WTC11 (cell line): ENCODE results near the gene ELMO1. TPM values are rescaled to one million over a fixed set of nuclear protein-coding genes. Genes with fewer than 3 reads are reported as not detected.

ENCODE experiments used
- ATAC-seq: fragments of 200-7000 bp; cut with Tn5 transposase; 2 replicates; pipeline ENCODE4 v1.10.0; 2021; ENCODE audit warnings: mild to moderate bottlenecking, moderate library complexity
- CTCF ChIA-PET: fragments of 300-600 bp; sonication (Branson Sonifier 250); formaldehyde crosslinking; loops from one replicate; lab custom pipeline; 2021; ENCODE audit warnings: antibody characterized with exemption; lab: Charles Lee
- POLR2A ChIA-PET: fragments of 350-600 bp; sonication (Branson Sonifier 250); formaldehyde crosslinking; loops from one replicate; lab custom pipeline; 2021; ENCODE audit warnings: antibody characterized with exemption; lab: Charles Lee
- DNase-seq: peaks from one replicate; pipeline ENCODE4 v3.0.0; 2021; ENCODE audit warnings: low spot score
- H3K27ac Mint-ChIP-seq: 2 replicates; pipeline ENCODE4 v1.8.0; 2021; ENCODE audit warnings: mixed read lengths
- H3K27me3 Mint-ChIP-seq: 2 replicates; pipeline ENCODE4 v1.8.0; 2021; ENCODE audit warnings: low read depth, mild to moderate bottlenecking, moderate library complexity, mixed read lengths
- H3K36me3 Mint-ChIP-seq: 2 replicates; pipeline ENCODE4 v1.8.0; 2021; ENCODE audit warnings: mixed read lengths
- H3K4me1 Mint-ChIP-seq: 2 replicates; pipeline ENCODE4 v1.8.0; 2022; ENCODE audit warnings: mixed read lengths
- H3K4me3 Mint-ChIP-seq: 2 replicates; pipeline ENCODE4 v1.8.0; 2021; ENCODE audit warnings: mild to moderate bottlenecking, moderate library complexity, mixed read lengths
- H3K9me3 Mint-ChIP-seq: 2 replicates; pipeline ENCODE4 v1.8.0; 2021; ENCODE audit warnings: mixed read lengths
- CBFB ChIP-seq: sonication (generic); formaldehyde crosslinking; IDR thresholded peaks from 2 replicates; pipeline ENCODE4 v1.8.1; 2022; ENCODE audit warnings: mild to moderate bottlenecking, low read depth, missing genetic modification reagents
- CTCF ChIP-seq: fragments of 200-600 bp; IDR thresholded peaks from 2 replicates; pipeline ENCODE4 v1.8.0; 2022; ENCODE audit warnings: antibody characterized with exemption
- EMX1 ChIP-seq: fragments of 250-450 bp; sonication (Bioruptor Pico); IDR thresholded peaks from 2 replicates; pipeline ENCODE4 v1.8.0; 2021; ENCODE audit warnings: mild to moderate bottlenecking
- ERG ChIP-seq: fragments of 250-450 bp; sonication (Bioruptor Pico); IDR thresholded peaks from 2 replicates; pipeline ENCODE4 v1.8.0; 2021; ENCODE audit warnings: mild to moderate bottlenecking
- ESRRA ChIP-seq: sonication (generic); formaldehyde crosslinking; IDR thresholded peaks from 2 replicates; pipeline ENCODE4 v1.8.1; 2022; ENCODE audit warnings: mild to moderate bottlenecking, missing genetic modification reagents, borderline replicate concordance
- JAZF1 ChIP-seq: fragments of 250-450 bp; sonication (Bioruptor Pico); IDR thresholded peaks from 2 replicates; pipeline ENCODE4 v1.9.0; 2021; ENCODE audit warnings: moderate library complexity, mild to moderate bottlenecking, inconsistent platforms
- MYBL2 ChIP-seq: sonication (generic); formaldehyde crosslinking; IDR thresholded peaks from 2 replicates; pipeline ENCODE4 v1.8.1; 2023; ENCODE audit warnings: mild to moderate bottlenecking, moderate library complexity, missing genetic modification reagents
- OVOL2 ChIP-seq: fragments of 250-450 bp; sonication (Bioruptor Pico); IDR thresholded peaks from 2 replicates; pipeline ENCODE4 v1.9.0; 2021; ENCODE audit warnings: mild to moderate bottlenecking, borderline replicate concordance
- RORB ChIP-seq: fragments of 250-450 bp; sonication (Bioruptor Pico); IDR thresholded peaks from 2 replicates; pipeline ENCODE4 v1.9.0; 2021; ENCODE audit warnings: mild to moderate bottlenecking
- SOX15 ChIP-seq: fragments of 250-450 bp; sonication (Bioruptor Pico); IDR thresholded peaks from 2 replicates; pipeline ENCODE4 v1.9.0; 2021; ENCODE audit warnings: mild to moderate bottlenecking
- ZNF232 ChIP-seq: sonication (generic); formaldehyde crosslinking; IDR thresholded peaks from 2 replicates; pipeline ENCODE4 v1.8.0; 2022; ENCODE audit warnings: mild to moderate bottlenecking, missing genetic modification reagents
- ZNF281 ChIP-seq: sonication (generic); formaldehyde crosslinking; IDR thresholded peaks from 2 replicates; pipeline ENCODE4 v1.8.0; 2023; ENCODE audit warnings: mild to moderate bottlenecking, missing genetic modification reagents
- ZNF416 ChIP-seq: fragments of 250-450 bp; sonication (Bioruptor Pico); IDR thresholded peaks from 2 replicates; pipeline ENCODE4 v1.9.0; 2021; ENCODE audit warnings: mild to moderate bottlenecking, inconsistent platforms
- ZNF423 ChIP-seq: fragments of 250-450 bp; sonication (Bioruptor Pico); IDR thresholded peaks from 2 replicates; pipeline ENCODE4 v2.1.2; 2022; ENCODE audit warnings: mild to moderate bottlenecking, moderate library complexity
- total RNA-seq: library from RNA; stranded (reverse); gene quantifications from 3 replicates; pipeline ENCODE4 v1.2.3, GENCODE V29; 2021
- TF ChIP-seq, protein P1 (sequence below): sonication (generic); formaldehyde crosslinking; IDR thresholded peaks from 2 replicates; pipeline ENCODE4 v1.8.1; 2022; ENCODE audit warnings: low read depth, missing genetic modification reagents, borderline replicate concordance
- TF ChIP-seq, protein P2 (sequence below): sonication (generic); formaldehyde crosslinking; conservative IDR thresholded peaks from 2 replicates; pipeline ENCODE4 v1.8.1; 2022; ENCODE audit warnings: mild to moderate bottlenecking, missing genetic modification reagents
- TF ChIP-seq, protein P3 (sequence below): sonication (generic); formaldehyde crosslinking; IDR thresholded peaks from 2 replicates; pipeline ENCODE4 v1.8.0; 2022; ENCODE audit warnings: missing genetic modification reagents
- TF ChIP-seq, protein P4 (sequence below): sonication (generic); formaldehyde crosslinking; IDR thresholded peaks from 2 replicates; pipeline ENCODE4 v1.8.0; 2023; ENCODE audit warnings: missing genetic modification reagents
- TF ChIP-seq, protein P5 (sequence below): fragments of 250-450 bp; sonication (Bioruptor Pico); IDR thresholded peaks from 2 replicates; pipeline ENCODE4 v2.1.2; 2022; ENCODE audit warnings: mild to moderate bottlenecking, moderate library complexity

Gene ELMO1
- total RNA-seq, 1 experiment from 2014 or later, result 19.4 TPM

GRCh38 chr7:37015353-37016034 lies 433.2 kb downstream of the ELMO1 start:
- Mint-ChIP-seq H3K36me3 (no peaks in the 10 kb centered on the region), H3K9me3 (peaks cover 4% of the 10 kb centered on the region; the same call in 1 of the 2 replicates), H3K27me3 (no peaks in the 10 kb centered on the region), H3K4me3 (no peak overlapping the region), H3K27ac (no peak overlapping the region), H3K4me1 (peaks cover 2% of the 10 kb centered on the region; the same call in 1 of the 2 replicates)
- CTCF ChIA-PET, result no interaction called here
- POLR2A ChIA-PET, result no interaction called here
- TF ChIP-seq JAZF1 (no peak), ZNF423 (CRISPR knock-in tag) (no peak), CTCF (no peak), OVOL2 (CRISPR knock-in tag) (no peak), EMX1 (no peak)
- TF ChIP-seq, protein P1, sequence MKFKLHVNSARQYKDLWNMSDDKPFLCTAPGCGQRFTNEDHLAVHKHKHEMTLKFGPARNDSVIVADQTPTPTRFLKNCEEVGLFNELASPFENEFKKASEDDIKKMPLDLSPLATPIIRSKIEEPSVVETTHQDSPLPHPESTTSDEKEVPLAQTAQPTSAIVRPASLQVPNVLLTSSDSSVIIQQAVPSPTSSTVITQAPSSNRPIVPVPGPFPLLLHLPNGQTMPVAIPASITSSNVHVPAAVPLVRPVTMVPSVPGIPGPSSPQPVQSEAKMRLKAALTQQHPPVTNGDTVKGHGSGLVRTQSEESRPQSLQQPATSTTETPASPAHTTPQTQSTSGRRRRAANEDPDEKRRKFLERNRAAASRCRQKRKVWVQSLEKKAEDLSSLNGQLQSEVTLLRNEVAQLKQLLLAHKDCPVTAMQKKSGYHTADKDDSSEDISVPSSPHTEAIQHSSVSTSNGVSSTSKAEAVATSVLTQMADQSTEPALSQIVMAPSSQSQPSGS (CRISPR knock-in tag), result no peak
- TF ChIP-seq, protein P2, sequence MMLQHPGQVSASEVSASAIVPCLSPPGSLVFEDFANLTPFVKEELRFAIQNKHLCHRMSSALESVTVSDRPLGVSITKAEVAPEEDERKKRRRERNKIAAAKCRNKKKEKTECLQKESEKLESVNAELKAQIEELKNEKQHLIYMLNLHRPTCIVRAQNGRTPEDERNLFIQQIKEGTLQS, result no peak
- TF ChIP-seq, protein P3, sequence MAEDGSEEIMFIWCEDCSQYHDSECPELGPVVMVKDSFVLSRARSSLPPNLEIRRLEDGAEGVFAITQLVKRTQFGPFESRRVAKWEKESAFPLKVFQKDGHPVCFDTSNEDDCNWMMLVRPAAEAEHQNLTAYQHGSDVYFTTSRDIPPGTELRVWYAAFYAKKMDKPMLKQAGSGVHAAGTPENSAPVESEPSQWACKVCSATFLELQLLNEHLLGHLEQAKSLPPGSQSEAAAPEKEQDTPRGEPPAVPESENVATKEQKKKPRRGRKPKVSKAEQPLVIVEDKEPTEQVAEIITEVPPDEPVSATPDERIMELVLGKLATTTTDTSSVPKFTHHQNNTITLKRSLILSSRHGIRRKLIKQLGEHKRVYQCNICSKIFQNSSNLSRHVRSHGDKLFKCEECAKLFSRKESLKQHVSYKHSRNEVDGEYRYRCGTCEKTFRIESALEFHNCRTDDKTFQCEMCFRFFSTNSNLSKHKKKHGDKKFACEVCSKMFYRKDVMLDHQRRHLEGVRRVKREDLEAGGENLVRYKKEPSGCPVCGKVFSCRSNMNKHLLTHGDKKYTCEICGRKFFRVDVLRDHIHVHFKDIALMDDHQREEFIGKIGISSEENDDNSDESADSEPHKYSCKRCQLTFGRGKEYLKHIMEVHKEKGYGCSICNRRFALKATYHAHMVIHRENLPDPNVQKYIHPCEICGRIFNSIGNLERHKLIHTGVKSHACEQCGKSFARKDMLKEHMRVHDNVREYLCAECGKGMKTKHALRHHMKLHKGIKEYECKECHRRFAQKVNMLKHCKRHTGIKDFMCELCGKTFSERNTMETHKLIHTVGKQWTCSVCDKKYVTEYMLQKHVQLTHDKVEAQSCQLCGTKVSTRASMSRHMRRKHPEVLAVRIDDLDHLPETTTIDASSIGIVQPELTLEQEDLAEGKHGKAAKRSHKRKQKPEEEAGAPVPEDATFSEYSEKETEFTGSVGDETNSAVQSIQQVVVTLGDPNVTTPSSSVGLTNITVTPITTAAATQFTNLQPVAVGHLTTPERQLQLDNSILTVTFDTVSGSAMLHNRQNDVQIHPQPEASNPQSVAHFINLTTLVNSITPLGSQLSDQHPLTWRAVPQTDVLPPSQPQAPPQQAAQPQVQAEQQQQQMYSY (CRISPR knock-in tag), result no peak
- no peak for ATAC-seq
- no peak for DNase-seq

GRCh38 chr7:37013771-37014170 lies 434.9 kb downstream of the ELMO1 start:
- DNase-seq (no peak), ATAC-seq (no peak)
- H3K27ac Mint-ChIP-seq, result no peak overlapping the region
- no peaks in the 10 kb centered on the region for H3K27me3 Mint-ChIP-seq
- CTCF ChIA-PET, result no interaction called here
- no peak overlapping the region for H3K4me3 Mint-ChIP-seq
- H3K36me3 Mint-ChIP-seq, result no peaks in the 10 kb centered on the region
- peaks cover 4% of the 10 kb centered on the region; the same call in 1 of the 2 replicates for H3K9me3 Mint-ChIP-seq
- H3K4me1 Mint-ChIP-seq, result peaks cover 2% of the 10 kb centered on the region; the same call in 1 of the 2 replicates
- POLR2A ChIA-PET, result no interaction called here
- TF ChIP-seq, protein P4, sequence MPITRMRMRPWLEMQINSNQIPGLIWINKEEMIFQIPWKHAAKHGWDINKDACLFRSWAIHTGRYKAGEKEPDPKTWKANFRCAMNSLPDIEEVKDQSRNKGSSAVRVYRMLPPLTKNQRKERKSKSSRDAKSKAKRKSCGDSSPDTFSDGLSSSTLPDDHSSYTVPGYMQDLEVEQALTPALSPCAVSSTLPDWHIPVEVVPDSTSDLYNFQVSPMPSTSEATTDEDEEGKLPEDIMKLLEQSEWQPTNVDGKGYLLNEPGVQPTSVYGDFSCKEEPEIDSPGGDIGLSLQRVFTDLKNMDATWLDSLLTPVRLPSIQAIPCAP (CRISPR knock-in tag), result no peak
- no peak for TF ChIP-seq ZNF281
- no peak for TF ChIP-seq RORB (CRISPR knock-in tag)
- TF ChIP-seq ZNF232 (CRISPR knock-in tag), result no peak
- no peak for TF ChIP-seq MYBL2
- TF ChIP-seq, protein P5, sequence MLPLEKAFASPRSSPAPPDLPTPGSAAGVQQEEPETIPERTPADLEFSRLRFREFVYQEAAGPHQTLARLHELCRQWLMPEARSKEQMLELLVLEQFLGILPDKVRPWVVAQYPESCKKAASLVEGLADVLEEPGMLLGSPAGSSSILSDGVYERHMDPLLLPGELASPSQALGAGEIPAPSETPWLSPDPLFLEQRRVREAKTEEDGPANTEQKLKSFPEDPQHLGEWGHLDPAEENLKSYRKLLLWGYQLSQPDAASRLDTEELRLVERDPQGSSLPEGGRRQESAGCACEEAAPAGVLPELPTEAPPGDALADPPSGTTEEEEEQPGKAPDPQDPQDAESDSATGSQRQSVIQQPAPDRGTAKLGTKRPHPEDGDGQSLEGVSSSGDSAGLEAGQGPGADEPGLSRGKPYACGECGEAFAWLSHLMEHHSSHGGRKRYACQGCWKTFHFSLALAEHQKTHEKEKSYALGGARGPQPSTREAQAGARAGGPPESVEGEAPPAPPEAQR (CRISPR knock-in tag), result no peak
- no peak for TF ChIP-seq OVOL2 (CRISPR knock-in tag)
- TF ChIP-seq ESRRA, result no peak
- TF ChIP-seq SOX15 (CRISPR knock-in tag), result no peak
- TF ChIP-seq ZNF416 (CRISPR knock-in tag), result no peak
- TF ChIP-seq CBFB (CRISPR knock-in tag), result no peak
- TF ChIP-seq ERG, result no peak
